PFSK-1 (cell line): ENCODE results near the gene TCF23.

ENCODE experiments used
- FOXP2 ChIP-seq: optimal IDR thresholded peaks from 2 replicates; pipeline ENCODE3; 2011; ENCODE audit warnings: borderline replicate concordance, control low read depth, inconsistent platforms; ENCODE audit not compliant: insufficient read depth; ENCODE audit errors: extremely low read length, extremely low read depth
- POLR2AphosphoS5 ChIP-seq: IDR thresholded peaks from 2 replicates; pipeline ENCODE4 v1.6.1; 2012; ENCODE audit warnings: low read depth, mild to moderate bottlenecking, control low read depth, low read length, moderate library complexity
- REST ChIP-seq, 2 experiments: IDR thresholded peaks; 2 replicates each; pipeline versions ENCODE4 v1.6.1 to v1.8.0; 2011 to 2012; ENCODE audit warnings: low read depth in 2 of 2, low read length in 2 of 2, control low read depth in 1 of 2, inconsistent platforms in 1 of 2, mild to moderate bottlenecking in 1 of 2, moderate library complexity in 1 of 2; ENCODE audit not compliant: insufficient read depth in 1 of 2
- SIN3A ChIP-seq: IDR thresholded peaks from 2 replicates; pipeline ENCODE4 v1.6.1; 2012; ENCODE audit warnings: mild to moderate bottlenecking, low read length, moderate library complexity, borderline replicate concordance; ENCODE audit not compliant: insufficient read depth
- TAF1 ChIP-seq: IDR thresholded peaks from 2 replicates; pipeline ENCODE4 v1.6.1; 2012; ENCODE audit warnings: low read length, control low read depth, borderline replicate concordance; ENCODE audit not compliant: insufficient read depth

The TCF23 gene

GRCh38 chr2:27182346-27182745 lies 33.5 kb downstream of the TCF23 start:
- TF ChIP-seq TAF1 = no peak

GRCh38 chr2:27184115-27184514 lies 35.3 kb downstream of the TCF23 start:
- TF ChIP-seq REST (IDR thresholded peaks at IDR 0.05; ENCODE audit: insufficient read depth in 1 of 2, low read depth in 2 of 2, low read length in 2 of 2) (no peak), SIN3A (no peak), POLR2AphosphoS5 (no peak), TAF1 (no peak), FOXP2 (no peak)

- TF ChIP-seq POLR2AphosphoS5 (0 out of 2 replicates have a peak, but pooled peaks have one; percentile 36), TAF1 (no peak), REST (IDR thresholded peaks at IDR 0.05; ENCODE audit: insufficient read depth in 1 of 2, low read depth in 2 of 2, low read length in 2 of 2) (no peak), FOXP2 (no peak), SIN3A (no peak)
Measured at GRCh38 chr2:27185331-27186026, 36.7 kb downstream of the TCF23 start.

DNA sequence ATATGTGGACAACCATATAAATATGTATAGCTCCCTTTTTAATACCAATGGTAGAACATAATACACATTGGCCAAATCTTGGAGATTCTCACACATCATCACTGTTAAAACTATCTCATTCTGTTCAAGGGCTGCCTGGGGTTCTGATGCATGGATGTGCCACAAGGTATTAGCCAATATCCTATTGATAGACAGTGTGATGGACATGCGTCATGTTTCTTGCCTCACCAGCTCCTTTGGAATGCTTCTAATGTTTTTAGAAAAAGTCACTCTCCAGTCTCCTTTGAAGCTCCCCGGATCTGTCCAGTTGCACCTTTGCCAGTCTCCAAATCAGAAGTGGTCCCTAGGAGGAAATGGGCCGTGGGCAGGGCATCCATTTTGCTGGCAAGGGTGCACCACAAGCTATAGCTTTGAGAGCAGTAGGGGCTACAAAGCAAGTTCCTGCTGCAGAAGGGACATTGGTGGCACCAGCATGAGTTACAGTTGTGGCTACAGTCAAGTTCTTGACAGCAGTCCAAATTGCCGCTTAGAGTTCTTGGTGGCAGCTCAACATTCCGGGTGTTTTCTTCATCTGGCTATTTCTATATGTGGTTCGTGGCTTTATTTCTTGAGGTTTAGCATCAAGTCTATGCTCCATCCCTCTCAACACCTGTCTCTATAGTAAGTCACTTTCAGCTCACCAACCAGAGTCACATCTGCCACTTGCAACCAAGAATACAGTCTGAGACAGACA lies 38.0 kb downstream of the TCF23 start:
- TF ChIP-seq FOXP2 (no peak), POLR2AphosphoS5 (no peak), REST (IDR thresholded peaks at IDR 0.05; ENCODE audit: insufficient read depth in 1 of 2, low read depth in 2 of 2, low read length in 2 of 2) (no peak), SIN3A (no peak), TAF1 (no peak)

DNA sequence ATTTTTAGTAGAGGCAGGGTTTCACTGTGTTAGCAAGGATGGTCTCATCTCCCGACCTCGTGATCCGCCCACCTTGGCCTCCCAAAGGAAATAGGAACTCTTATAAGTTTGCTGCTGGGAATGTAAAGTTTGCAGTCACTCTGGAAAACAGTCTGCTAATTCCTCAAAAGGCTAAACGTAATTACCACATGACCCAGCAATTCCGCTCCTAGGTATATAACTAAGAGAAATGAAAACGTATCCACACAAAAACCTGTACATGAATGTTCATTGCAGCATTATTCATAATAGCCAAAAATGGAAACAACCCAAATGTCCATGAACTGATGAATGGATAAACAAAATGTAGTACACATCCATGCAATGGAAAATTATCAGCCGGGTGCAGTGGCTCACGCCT lies 41.2 kb downstream of the TCF23 start:
- TF ChIP-seq POLR2AphosphoS5 (no peak), SIN3A (no peak), TAF1 (no peak), FOXP2 (no peak), REST (IDR thresholded peaks at IDR 0.05; ENCODE audit: insufficient read depth in 1 of 2, low read depth in 2 of 2, low read length in 2 of 2) (no peak)
